H9 (cell line): Measurements from ENCODE around the gene LRRC37A. TPM values are rescaled to one million over a fixed set of nuclear protein-coding genes. Genes with fewer than 3 reads are reported as not detected.
"Not testable (repeated sequence)": the region's sequence is repeated elsewhere in the genome, so short reads cannot be mapped to it uniquely, and the experiment has no call there.

Experiments
- DNase-seq: peaks from one replicate; pipeline ENCODE4 v3.0.0-alpha.2; 2017
- H2AFZ ChIP-seq: one replicate; pipeline ENCODE4 v1.6.1; 2013; ENCODE audit warnings: mild to moderate bottlenecking, low read length, control low read depth, moderate library complexity
- H2AK5ac ChIP-seq: 2 replicates; pipeline ENCODE4 v1.6.1; 2013; ENCODE audit warnings: low read length, control low read depth, mixed read lengths; ENCODE audit not compliant: insufficient read length
- H2BK120ac ChIP-seq: one replicate; pipeline ENCODE4 v1.6.1; 2013; ENCODE audit warnings: low read depth, mild to moderate bottlenecking, low read length, control low read depth, inconsistent platforms; ENCODE audit not compliant: poor library complexity, severe bottlenecking
- H2BK12ac ChIP-seq: 2 replicates; pipeline ENCODE4 v1.6.1; 2013; ENCODE audit warnings: low read length, control low read depth, mixed read lengths, low read depth; ENCODE audit not compliant: insufficient read length
- H2BK15ac ChIP-seq: 2 replicates; pipeline ENCODE4 v1.6.1; 2013; ENCODE audit warnings: low read depth, low read length, control low read depth
- H2BK20ac ChIP-seq: one replicate; pipeline ENCODE4 v1.6.1; 2013; ENCODE audit warnings: low read depth, mild to moderate bottlenecking, low read length, control low read depth, inconsistent platforms; ENCODE audit not compliant: poor library complexity, severe bottlenecking
- H2BK5ac ChIP-seq: 2 replicates; pipeline ENCODE4 v1.6.1; 2013; ENCODE audit warnings: low read length, control low read depth, mixed read lengths; ENCODE audit not compliant: insufficient read length
- H3K14ac ChIP-seq: 2 replicates; pipeline ENCODE4 v1.6.1; 2013; ENCODE audit warnings: low read length, control low read depth; ENCODE audit not compliant: insufficient read depth
- H3K18ac ChIP-seq: 2 replicates; pipeline ENCODE4 v1.6.1; 2013; ENCODE audit warnings: low read depth, mild to moderate bottlenecking, mixed read lengths, low read length, control low read depth; ENCODE audit not compliant: insufficient read length
- H3K23ac ChIP-seq: 2 replicates; pipeline ENCODE4 v1.6.1; 2013; ENCODE audit warnings: low read length, control low read depth, mixed read lengths, low read depth; ENCODE audit not compliant: insufficient read length
- H3K23me2 ChIP-seq: 2 replicates; pipeline ENCODE4 v1.6.1; 2013; ENCODE audit warnings: low read depth, mild to moderate bottlenecking, mixed read lengths, low read length, control low read depth; ENCODE audit not compliant: insufficient read length, poor library complexity, severe bottlenecking
- H3K27ac ChIP-seq: 2 replicates; pipeline ENCODE4 v1.5.1; 2013; ENCODE audit warnings: low read length, control low read depth, mixed read lengths, low read depth; ENCODE audit not compliant: insufficient read length
- H3K27me3 ChIP-seq: 2 replicates; pipeline ENCODE4 v1.6.1; 2013; ENCODE audit warnings: low read length, control low read depth, inconsistent platforms; ENCODE audit not compliant: insufficient read depth
- H3K4ac ChIP-seq: 2 replicates; pipeline ENCODE4 v1.6.1; 2013; ENCODE audit warnings: low read depth, mild to moderate bottlenecking, control low read depth, inconsistent platforms, low read length, moderate library complexity
- H3K4me1 ChIP-seq: 2 replicates; pipeline ENCODE4 v1.6.1; 2013; ENCODE audit warnings: low read length, control low read depth, inconsistent platforms; ENCODE audit not compliant: insufficient read depth
- H3K4me2 ChIP-seq: 2 replicates; pipeline ENCODE4 v1.6.1; 2013; ENCODE audit warnings: low read length, control low read depth, mixed read lengths; ENCODE audit not compliant: insufficient read length, insufficient read depth
- H3K56ac ChIP-seq: 2 replicates; pipeline ENCODE4 v1.6.1; 2013; ENCODE audit warnings: low read depth, mild to moderate bottlenecking, mixed read lengths, low read length, control low read depth; ENCODE audit not compliant: insufficient read length
- H3K79me1 ChIP-seq: 2 replicates; pipeline ENCODE4 v1.6.1; 2013; ENCODE audit warnings: low read depth, mild to moderate bottlenecking, moderate library complexity, low read length, control low read depth, inconsistent platforms; ENCODE audit not compliant: insufficient read depth, poor library complexity, severe bottlenecking
- H3K79me2 ChIP-seq: 2 replicates; pipeline ENCODE4 v1.6.1; 2013; ENCODE audit warnings: low read length, control low read depth, inconsistent platforms; ENCODE audit not compliant: insufficient read depth
- H3K9ac ChIP-seq: 2 replicates; pipeline ENCODE4 v1.6.1; 2013; ENCODE audit warnings: low read length, control low read depth, mixed read lengths; ENCODE audit not compliant: insufficient read length; ENCODE audit errors: extremely low read depth
- H3K9me3 ChIP-seq: one replicate; pipeline ENCODE4 v1.6.1; 2013; ENCODE audit warnings: low read depth, low read length, inconsistent platforms; ENCODE audit not compliant: control insufficient read depth
- H3T11ph ChIP-seq: one replicate; pipeline ENCODE4 v1.6.1; 2013; ENCODE audit warnings: mild to moderate bottlenecking, low read length, control low read depth, inconsistent platforms
- H4K20me1 ChIP-seq: one replicate; pipeline ENCODE4 v1.6.1; 2013; ENCODE audit not compliant: control insufficient read depth, insufficient read length, insufficient read depth
- H4K5ac ChIP-seq: 2 replicates; pipeline ENCODE4 v1.6.1; 2013; ENCODE audit warnings: low read depth, mild to moderate bottlenecking, mixed read lengths, low read length, control low read depth; ENCODE audit not compliant: insufficient read length
- H4K8ac ChIP-seq: replicated peaks from 2 replicates; pipeline ENCODE4 v1.6.1; 2013; ENCODE audit warnings: low read length, control low read depth, mixed read lengths, low read depth; ENCODE audit not compliant: insufficient read length
- H4K91ac ChIP-seq: 2 replicates; pipeline ENCODE4 v1.6.1; 2013; ENCODE audit warnings: low read depth, mild to moderate bottlenecking, moderate library complexity, mixed read lengths, low read length, control low read depth; ENCODE audit not compliant: insufficient read length
- H3K27ac Mint-ChIP-seq, 3 experiments: 2 replicates in 2 of 3; 3 replicates in 1 of 3; pipeline ENCODE4 v1.8.0; 2020 to 2021; ENCODE audit warnings: mixed read lengths in 3 of 3, mild to moderate bottlenecking in 1 of 3, moderate library complexity in 1 of 3
- H3K27me3 Mint-ChIP-seq: 2 replicates; pipeline ENCODE4 v1.8.0; 2021; ENCODE audit warnings: low read depth, mild to moderate bottlenecking, moderate library complexity, mixed read lengths
- H3K36me3 Mint-ChIP-seq, 3 experiments: 2 replicates in 2 of 3; 3 replicates in 1 of 3; pipeline ENCODE4 v1.8.0; 2020 to 2021; ENCODE audit warnings: low read depth in 3 of 3, mixed read lengths in 3 of 3; ENCODE audit not compliant: insufficient read depth in 1 of 3
- H3K4me1 Mint-ChIP-seq, 2 experiments: 2 replicates each; pipeline ENCODE4 v1.8.0; 2020; ENCODE audit warnings: mixed read lengths in 2 of 2
- H3K4me3 Mint-ChIP-seq, 2 experiments: 2 replicates in 1 of 2; 3 replicates in 1 of 2; pipeline ENCODE4 v1.8.0; 2020 to 2021; ENCODE audit warnings: mild to moderate bottlenecking in 2 of 2, mixed read lengths in 2 of 2, moderate library complexity in 1 of 2
- H3K9me3 Mint-ChIP-seq, 2 experiments: 2 replicates in 1 of 2; 3 replicates in 1 of 2; pipeline ENCODE4 v1.8.0; 2020; ENCODE audit warnings: mild to moderate bottlenecking in 2 of 2, mixed read lengths in 2 of 2, moderate library complexity in 1 of 2
- CTCF ChIP-seq: fragments of 200-600 bp; sonication (generic); conservative IDR thresholded peaks from 3 replicates; pipeline ENCODE4 v1.8.0; 2021; ENCODE audit warnings: antibody characterized with exemption, mild to moderate bottlenecking
- WGBS: extraction: QIAGEN DNeasy Blood & Tissue Kit; methylation state at CpG from one replicate; pipeline ENCODE4 v1.1.7; 2013; ENCODE audit warnings: missing lambda C conversion rate, low lambda C conversion rate, mixed read lengths; ENCODE audit not compliant: insufficient read length; ENCODE audit errors: extremely low coverage; 5-methylcytosine and 5-hydroxymethylcytosine counted together
- total RNA-seq: library from RNA; stranded (reverse); gene quantifications from 2 replicates; pipeline ENCODE4 v1.2.1, GENCODE V29; 2021

The LRRC37A gene
- total RNA-seq, 1 experiment from 2014 or later, result 1.9 TPM

GRCh38 chr17:46264456-46265198, 30.3 kb upstream of the LRRC37A start:
- Mint-ChIP-seq H3K27me3 (peaks cover 89% of the 10 kb centered on the region), H3K9me3 (no peaks in the 10 kb centered on the region; a peak in 1 of 5 replicates), H3K27ac (no peak overlapping the region), H3K36me3 (peaks cover 5 to 6% (median 5%) of the 10 kb centered on the region in 3 experiments; a peak in 5 of 7 replicates), H3K4me3 (no peak overlapping the region), H3K4me1 (peaks cover 10 to 17% of the 10 kb centered on the region in 2 experiments)
- Histone ChIP-seq H2BK15ac (no peak overlapping the region), H3K4me2 (no peak overlapping the region), H3K18ac (no peak overlapping the region), H2BK120ac (no peak overlapping the region), H2BK5ac (no peak overlapping the region), H3K4me1 (no peaks in the 10 kb centered on the region), H3K23me2 (peaks cover 17% of the 10 kb centered on the region), H2AFZ (no peak overlapping the region), H3T11ph (no peak overlapping the region), H3K79me1 (no peaks in the 10 kb centered on the region), H4K20me1 (no peaks in the 10 kb centered on the region), H3K27ac (no peak overlapping the region), H4K8ac (no peak overlapping the region), H2BK20ac (no peak overlapping the region), H3K23ac (no peak overlapping the region), H4K5ac (no peak overlapping the region), H3K27me3 (peaks cover 18% of the 10 kb centered on the region; the same call in 1 of the 2 replicates), H3K14ac (no peak overlapping the region), H4K91ac (no peak overlapping the region), H3K4ac (no peak overlapping the region), H3K56ac (no peak overlapping the region), H3K79me2 (no peaks in the 10 kb centered on the region), H3K9ac (no peak overlapping the region), H2BK12ac (no peak overlapping the region), H3K9me3 (no peaks in the 10 kb centered on the region), H2AK5ac (no peak overlapping the region)
- DNase-seq, result peak; percentile 43
- no peak for TF ChIP-seq CTCF
- WGBS, result no CpG with 5 or more reads among the region's 3 CpGs

- H3K23ac ChIP-seq, H3K79me2 ChIP-seq, H3K4me1 ChIP-seq, H2BK12ac ChIP-seq, H3K56ac ChIP-seq, H3K9me3 Mint-ChIP-seq, H3K79me1 ChIP-seq, H4K20me1 ChIP-seq, H4K91ac ChIP-seq, H4K5ac ChIP-seq, H3K4ac ChIP-seq, H3K18ac ChIP-seq, H3T11ph ChIP-seq, H3K9me3 ChIP-seq, H2BK15ac ChIP-seq, H3K27ac ChIP-seq, H2BK120ac ChIP-seq, H2BK5ac ChIP-seq, H2AK5ac ChIP-seq, H4K8ac ChIP-seq, H3K36me3 Mint-ChIP-seq, H2BK20ac ChIP-seq: not testable (repeated sequence)
- H3K4me2 ChIP-seq, result peak overlapping the region; percentile 59
- peak overlapping the region; percentile 41 for H2AFZ ChIP-seq
- H3K4me1 Mint-ChIP-seq, result peaks cover 10 to 13% of the 10 kb centered on the region in 2 experiments
- H3K14ac ChIP-seq, result 0 out of 2 replicates have a peak overlapping the region, but pooled peaks have one; percentile 34
- peak overlapping the region; percentile 74 to 90 for H3K4me3 Mint-ChIP-seq
- H3K27me3 ChIP-seq, result peaks cover 18% of the 10 kb centered on the region; the same call in 1 of the 2 replicates
- peaks cover 14% of the 10 kb centered on the region for H3K23me2 ChIP-seq
- peaks cover 89% of the 10 kb centered on the region for H3K27me3 Mint-ChIP-seq
- peak; percentile 66 for DNase-seq
- peak overlapping the region; percentile 48 for H3K9ac ChIP-seq
- H3K27ac Mint-ChIP-seq, result 0 out of 7 replicates have a peak overlapping the region, but pooled peaks of 1 of the 3 experiments have one; percentile 9
- WGBS, result no CpG with 5 or more reads among the region's 21 CpGs
Measured at GRCh38 chr17:46266063-46266655, 28.8 kb upstream of the LRRC37A start.
